Peyer's patch (tissue), 4 donors: ENCODE results near the gene EDIL3.

Source experiments
- POLR2A ChIP-seq, 2 donors: fragments of 450-650 bp; IDR thresholded peaks; one replicate each; pipeline ENCODE4 v1.5.1; 2017; ENCODE audit warnings: antibody characterized with exemption in 2 of 2, mild to moderate bottlenecking in 2 of 2, moderate library complexity in 2 of 2
- TF ChIP-seq, protein P1 (sequence below), 6 experiments: fragments of 450-650 bp in 4 of 6; fragments of 200-600 bp in 2 of 6; sonication (generic) in 1 of 6; IDR thresholded peaks; one replicate each; pipeline ENCODE4 v1.5.1; 2017 to 2019; ENCODE audit warnings: antibody characterized with exemption in 6 of 6, mild to moderate bottlenecking in 3 of 6, moderate library complexity in 1 of 6

DNA sequence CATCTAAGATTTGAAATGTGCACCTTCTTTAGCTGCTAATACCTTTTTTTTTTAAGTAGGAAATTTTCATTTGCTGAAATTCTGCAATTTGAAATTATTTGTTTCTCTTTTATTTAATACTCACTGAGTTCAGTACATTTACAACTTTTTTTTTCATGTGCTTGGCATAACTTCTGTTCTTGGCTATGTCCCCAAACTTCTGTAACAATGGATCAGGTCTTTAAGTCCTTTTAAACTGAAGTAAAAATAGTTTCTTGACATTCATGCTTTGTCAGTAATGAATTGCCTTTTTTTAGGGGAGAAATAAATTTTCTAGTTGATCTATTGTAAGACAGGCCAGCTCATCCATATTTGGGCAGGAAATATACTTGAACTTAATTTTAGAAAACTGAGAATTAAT, 41.5 kb downstream of the EDIL3 start:
- TF ChIP-seq, protein P1, sequence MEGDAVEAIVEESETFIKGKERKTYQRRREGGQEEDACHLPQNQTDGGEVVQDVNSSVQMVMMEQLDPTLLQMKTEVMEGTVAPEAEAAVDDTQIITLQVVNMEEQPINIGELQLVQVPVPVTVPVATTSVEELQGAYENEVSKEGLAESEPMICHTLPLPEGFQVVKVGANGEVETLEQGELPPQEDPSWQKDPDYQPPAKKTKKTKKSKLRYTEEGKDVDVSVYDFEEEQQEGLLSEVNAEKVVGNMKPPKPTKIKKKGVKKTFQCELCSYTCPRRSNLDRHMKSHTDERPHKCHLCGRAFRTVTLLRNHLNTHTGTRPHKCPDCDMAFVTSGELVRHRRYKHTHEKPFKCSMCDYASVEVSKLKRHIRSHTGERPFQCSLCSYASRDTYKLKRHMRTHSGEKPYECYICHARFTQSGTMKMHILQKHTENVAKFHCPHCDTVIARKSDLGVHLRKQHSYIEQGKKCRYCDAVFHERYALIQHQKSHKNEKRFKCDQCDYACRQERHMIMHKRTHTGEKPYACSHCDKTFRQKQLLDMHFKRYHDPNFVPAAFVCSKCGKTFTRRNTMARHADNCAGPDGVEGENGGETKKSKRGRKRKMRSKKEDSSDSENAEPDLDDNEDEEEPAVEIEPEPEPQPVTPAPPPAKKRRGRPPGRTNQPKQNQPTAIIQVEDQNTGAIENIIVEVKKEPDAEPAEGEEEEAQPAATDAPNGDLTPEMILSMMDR (IDR thresholded peaks at IDR 0.05), result no peak
- TF ChIP-seq POLR2A (IDR thresholded peaks at IDR 0.05), result no peak
